Astrocyte (in vitro differentiated cells and primary cell): Measurements from ENCODE around the gene PPRC1. TPM values are rescaled to one million over a fixed set of nuclear protein-coding genes. Genes with fewer than 3 reads are reported as not detected.

Experiments used
- DNase-seq: peaks from one replicate; pipeline ENCODE4 v3.0.0-alpha.2; 2010; ENCODE audit warnings: low read depth
- FAIRE-seq: peaks from 2 replicates; lab custom pipeline; 2011; peaks lifted over from hg19 to GRCh38; lab: Jason Lieb, UNC
- H2AFZ ChIP-seq: 2 replicates; pipeline ENCODE4 v1.6.0; 2012; ENCODE audit warnings: low read depth, low read length, inconsistent platforms
- H3K27ac ChIP-seq: 2 replicates; pipeline ENCODE4 v1.5.1; 2011; ENCODE audit warnings: low read depth, low read length, inconsistent platforms
- H3K27me3 ChIP-seq: 2 replicates; pipeline ENCODE4 v1.6.0; 2011; ENCODE audit warnings: low read length, inconsistent platforms; ENCODE audit not compliant: insufficient read depth
- H3K36me3 ChIP-seq: 2 replicates; pipeline ENCODE4 v1.5.1; 2011; ENCODE audit warnings: low read length, inconsistent platforms; ENCODE audit not compliant: insufficient read depth
- H3K4me1 ChIP-seq: 2 replicates; pipeline ENCODE4 v1.5.1; 2011; ENCODE audit warnings: low read length, inconsistent platforms; ENCODE audit not compliant: insufficient read depth
- H3K4me2 ChIP-seq: 2 replicates; pipeline ENCODE4 v1.6.0; 2012; ENCODE audit warnings: low read length, inconsistent platforms
- H3K4me3 ChIP-seq: 2 replicates; pipeline ENCODE4 v1.5.1; 2011; ENCODE audit warnings: low read depth, mild to moderate bottlenecking, low read length, inconsistent platforms; ENCODE audit not compliant: insufficient read depth
- H3K79me2 ChIP-seq: 2 replicates; pipeline ENCODE4 v1.6.0; 2012; ENCODE audit warnings: mild to moderate bottlenecking, low read length, inconsistent platforms; ENCODE audit not compliant: insufficient read depth
- H3K9ac ChIP-seq: 2 replicates; pipeline ENCODE4 v1.6.0; 2012; ENCODE audit warnings: mild to moderate bottlenecking, low read length, inconsistent platforms
- H3K9me3 ChIP-seq: 2 replicates; pipeline ENCODE4 v1.5.1; 2012; ENCODE audit warnings: low read depth, mild to moderate bottlenecking, low read length, inconsistent platforms; ENCODE audit not compliant: insufficient read depth
- H4K20me1 ChIP-seq: 2 replicates; pipeline ENCODE4 v1.6.0; 2012; ENCODE audit warnings: low read length, inconsistent platforms; ENCODE audit not compliant: insufficient read depth
- H3K27ac Mint-ChIP-seq: one replicate; pipeline ENCODE4 v1.8.0; 2021; ENCODE audit warnings: mild to moderate bottlenecking, mixed read lengths; ENCODE audit not compliant: unreplicated experiment
- H3K27me3 Mint-ChIP-seq: one replicate; pipeline ENCODE4 v1.8.0; 2021; ENCODE audit warnings: low read depth, mixed read lengths; ENCODE audit not compliant: unreplicated experiment
- H3K36me3 Mint-ChIP-seq: one replicate; pipeline ENCODE4 v1.8.0; 2021; ENCODE audit warnings: low read depth, mixed read lengths; ENCODE audit not compliant: unreplicated experiment
- H3K4me1 Mint-ChIP-seq: one replicate; pipeline ENCODE4 v1.8.0; 2021; ENCODE audit warnings: low read depth, mixed read lengths; ENCODE audit not compliant: unreplicated experiment
- H3K4me3 Mint-ChIP-seq: one replicate; pipeline ENCODE4 v1.8.0; 2021; ENCODE audit warnings: mild to moderate bottlenecking, moderate library complexity, mixed read lengths; ENCODE audit not compliant: unreplicated experiment
- H3K9me3 Mint-ChIP-seq: one replicate; pipeline ENCODE4 v1.8.0; 2021; ENCODE audit warnings: mild to moderate bottlenecking, mixed read lengths; ENCODE audit not compliant: unreplicated experiment
- CTCF ChIP-seq: IDR thresholded peaks from 2 replicates; pipeline ENCODE4 v1.5.1; 2011; ENCODE audit warnings: low read depth, mild to moderate bottlenecking, inconsistent platforms, low read length, moderate library complexity; ENCODE audit not compliant: insufficient read depth
- EZH2 ChIP-seq: IDR thresholded peaks from 2 replicates; pipeline ENCODE4 v1.6.1; 2012; ENCODE audit warnings: mild to moderate bottlenecking, low read length, inconsistent platforms; ENCODE audit not compliant: insufficient read depth
- total RNA-seq: library from RNA; stranded (reverse); gene quantifications from 2 replicates; pipeline ENCODE4 v1.2.1, GENCODE V29; 2021

The PPRC1 gene
- total RNA-seq, 1 donor from 2014 or later, result 56.9 TPM

- peak overlapping the region; percentile 99 for H3K4me3 Mint-ChIP-seq
- no peaks in the 10 kb centered on the region for H3K27me3 ChIP-seq
- no peaks in the 10 kb centered on the region for H3K27me3 Mint-ChIP-seq
- FAIRE-seq, result no peak
- H3K9ac ChIP-seq, result peak overlapping the region; percentile 94
- peaks cover 18% of the 10 kb centered on the region for H3K36me3 ChIP-seq
- H3K9me3 Mint-ChIP-seq, result no peaks in the 10 kb centered on the region
- H2AFZ ChIP-seq, result no peak overlapping the region
- no peak overlapping the region for H3K27ac ChIP-seq
- H3K4me2 ChIP-seq, result peak overlapping the region; percentile 94
- H3K36me3 Mint-ChIP-seq, result peaks cover 15% of the 10 kb centered on the region
- H3K4me1 ChIP-seq, result peaks cover 22% of the 10 kb centered on the region
- no peak for DNase-seq
- peak overlapping the region; percentile 97 for H3K4me3 ChIP-seq
- H3K79me2 ChIP-seq, result peaks cover 67% of the 10 kb centered on the region
- H3K27ac Mint-ChIP-seq, result peak overlapping the region; percentile 93
- peaks cover 59% of the 10 kb centered on the region for H4K20me1 ChIP-seq
- no peaks in the 10 kb centered on the region for H3K9me3 ChIP-seq
- TF ChIP-seq CTCF (no peak), EZH2 (no peak)
- peaks cover 27% of the 10 kb centered on the region for H3K4me1 Mint-ChIP-seq
Observed at GRCh38 chr10:102134416-102134815, 1.6 kb downstream of the PPRC1 start.

- FAIRE-seq (no peak), DNase-seq (no peak)
- Histone ChIP-seq H3K4me2 (peak overlapping the region; percentile 94), H3K9me3 (no peaks in the 10 kb centered on the region), H3K9ac (peak overlapping the region; percentile 32), H4K20me1 (peaks cover 75% of the 10 kb centered on the region), H3K27me3 (no peaks in the 10 kb centered on the region), H3K79me2 (peaks cover 83% of the 10 kb centered on the region), H3K36me3 (peaks cover 33% of the 10 kb centered on the region), H2AFZ (no peak overlapping the region), H3K4me1 (peaks cover 22% of the 10 kb centered on the region), H3K4me3 (no peak overlapping the region), H3K27ac (no peak overlapping the region)
- Mint-ChIP-seq H3K27me3 (no peaks in the 10 kb centered on the region), H3K9me3 (no peaks in the 10 kb centered on the region), H3K4me1 (peaks cover 29% of the 10 kb centered on the region), H3K36me3 (peaks cover 27% of the 10 kb centered on the region), H3K4me3 (peak overlapping the region; percentile 99), H3K27ac (no peak overlapping the region)
- no peak for TF ChIP-seq CTCF
- TF ChIP-seq EZH2, result no peak
Observed at GRCh38 chr10:102135956-102136526, 3.2 kb downstream of the PPRC1 start.

- peak overlapping the region; percentile 22 for H3K4me3 Mint-ChIP-seq
- Histone ChIP-seq H3K4me2 (no peak overlapping the region), H3K27ac (no peak overlapping the region), H3K4me3 (no peak overlapping the region), H3K9ac (no peak overlapping the region), H3K27me3 (no peaks in the 10 kb centered on the region), H3K9me3 (no peaks in the 10 kb centered on the region), H2AFZ (no peak overlapping the region), H3K79me2 (peaks cover 94% of the 10 kb centered on the region), H3K36me3 (peaks cover 57% of the 10 kb centered on the region), H3K4me1 (peaks cover 10% of the 10 kb centered on the region), H4K20me1 (peaks cover 95% of the 10 kb centered on the region)
- no peak overlapping the region for H3K27ac Mint-ChIP-seq
- H3K9me3 Mint-ChIP-seq, result no peaks in the 10 kb centered on the region
- DNase-seq (no peak), FAIRE-seq (no peak)
- H3K27me3 Mint-ChIP-seq, result no peaks in the 10 kb centered on the region
- peaks cover 36% of the 10 kb centered on the region for H3K4me1 Mint-ChIP-seq
- H3K36me3 Mint-ChIP-seq, result peaks cover 41% of the 10 kb centered on the region
- no peak for TF ChIP-seq CTCF
- TF ChIP-seq EZH2, result no peak
Observed at GRCh38 chr10:102139281-102140110, 6.7 kb downstream of the PPRC1 start.
